ENCODE data around the gene LMF1.

LMF1 gene

GRCh38 chr16:970766-971581 lies at the start of gene LMF1:
Gene LMF1, minus strand, starts transcription at chr16:970984. Its CDS starts 4 bp downstream, at chr16:970980.
- no peak for TF ChIP-seq CTCF (IDR thresholded peaks at IDR 0.05; ENCODE audit: borderline replicate concordance, insufficient read depth, low read depth, low read length)
- peak within 1 kb of the TSS; percentile 92 for H3K4me3 ChIP-seq (ENCODE audit: low read depth, low read length)

GRCh38 chr16:1020091-1020399 lies 49.3 kb upstream of the LMF1 start:
- H3K4me3 ChIP-seq (ENCODE audit: low read depth, low read length): no peak overlapping the region
- no peak for TF ChIP-seq CTCF (IDR thresholded peaks at IDR 0.05; ENCODE audit: borderline replicate concordance, insufficient read depth, low read depth, low read length)

GRCh38 chr16:1019231-1020090 lies 48.7 kb upstream of the LMF1 start:
- TF ChIP-seq CTCF (IDR thresholded peaks at IDR 0.05; ENCODE audit: borderline replicate concordance, insufficient read depth, low read depth, low read length): no peak
- no peak overlapping the region for H3K4me3 ChIP-seq (ENCODE audit: low read depth, low read length)

GRCh38 chr16:1018447-1019198 lies 47.8 kb upstream of the LMF1 start:
- TF ChIP-seq CTCF (IDR thresholded peaks at IDR 0.05; ENCODE audit: borderline replicate concordance, insufficient read depth, low read depth, low read length): no peak
- H3K4me3 ChIP-seq (ENCODE audit: low read depth, low read length): no peak overlapping the region

- H3K4me3 ChIP-seq (ENCODE audit: low read depth, low read length): no peak overlapping the region
- TF ChIP-seq CTCF (IDR thresholded peaks at IDR 0.05; ENCODE audit: borderline replicate concordance, insufficient read depth, low read depth, low read length): no peak
Measured at GRCh38 chr16:1014771-1015495, 44.1 kb upstream of the LMF1 start.

- TF ChIP-seq CTCF (IDR thresholded peaks at IDR 0.05; ENCODE audit: borderline replicate concordance, insufficient read depth, low read depth, low read length): no peak
- H3K4me3 ChIP-seq (ENCODE audit: low read depth, low read length): no peak overlapping the region
Measured at GRCh38 chr16:1014221-1014620, 43.4 kb upstream of the LMF1 start.

Data from GM12875 (cell line).